ENCODE data around the gene TMED1.
A peak's percentile ranks its signal among the peaks of the same experiment; 100 is the strongest.
"Not testable (repeated sequence)": the region's sequence is repeated elsewhere in the genome, so short reads cannot be mapped to it uniquely, and the experiment has no call there.

The TMED1 gene

GRCh38 chr19:10835754-10836478, at the start of gene TMED1:
Gene TMED1 (minus strand): TSS chr19:10836212. CDS start chr19:10836191, 21 bp downstream.
- peak; percentile 100 for DNase-seq (ENCODE audit: low spot score)

DNA sequence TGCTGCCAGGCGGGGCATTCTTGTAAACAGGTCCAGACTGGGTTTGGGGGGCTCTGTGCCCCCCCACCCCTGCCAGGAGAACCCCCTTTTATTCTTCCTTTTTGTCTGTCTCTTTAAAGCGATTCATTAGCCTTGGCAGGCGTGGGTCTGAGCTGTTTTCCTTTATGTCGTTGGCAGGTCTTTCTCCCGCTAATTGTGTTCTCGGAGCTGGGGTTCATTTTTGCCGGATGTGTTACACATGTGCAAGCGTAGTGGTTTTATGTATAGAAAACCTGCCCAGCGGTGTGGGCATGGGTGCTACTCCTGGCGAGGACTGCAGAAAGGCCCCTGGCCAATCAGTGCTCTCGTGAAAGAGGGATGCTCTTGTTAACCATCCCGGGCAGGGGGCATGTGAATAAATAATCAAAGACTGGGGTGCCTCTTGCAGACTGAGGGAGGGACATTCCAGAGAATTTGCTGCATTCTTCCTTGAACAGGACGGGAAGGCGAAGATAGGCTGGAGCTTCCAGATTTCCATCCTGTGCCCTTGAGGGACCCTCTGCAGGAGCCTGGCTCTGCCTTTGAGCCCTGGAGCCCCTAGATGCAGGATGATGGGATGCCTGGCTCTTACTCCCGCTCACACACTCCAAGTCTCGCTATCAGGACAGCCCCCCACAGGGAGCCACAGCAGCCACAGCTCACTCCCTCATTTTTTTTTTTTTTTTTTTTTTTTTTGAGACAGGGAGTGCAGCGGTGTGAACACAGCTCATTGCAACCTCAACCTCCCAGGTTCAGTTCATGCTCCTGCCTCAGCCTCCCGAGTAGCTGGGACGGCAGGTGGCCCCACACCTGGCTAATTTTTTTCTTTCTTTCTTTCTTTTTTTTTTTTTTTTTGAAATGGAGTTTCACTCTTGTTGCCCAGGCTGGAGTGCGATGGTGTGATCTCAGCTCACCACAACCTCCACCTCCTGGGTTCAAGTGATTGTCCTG, 49.5 kb upstream of the TMED1 start:
- DNase-seq (ENCODE audit: low spot score) = no peak

- DNase-seq (ENCODE audit: low spot score) = no peak
Measured at GRCh38 chr19:10884274-10884673, 48.3 kb upstream of the TMED1 start.

DNA sequence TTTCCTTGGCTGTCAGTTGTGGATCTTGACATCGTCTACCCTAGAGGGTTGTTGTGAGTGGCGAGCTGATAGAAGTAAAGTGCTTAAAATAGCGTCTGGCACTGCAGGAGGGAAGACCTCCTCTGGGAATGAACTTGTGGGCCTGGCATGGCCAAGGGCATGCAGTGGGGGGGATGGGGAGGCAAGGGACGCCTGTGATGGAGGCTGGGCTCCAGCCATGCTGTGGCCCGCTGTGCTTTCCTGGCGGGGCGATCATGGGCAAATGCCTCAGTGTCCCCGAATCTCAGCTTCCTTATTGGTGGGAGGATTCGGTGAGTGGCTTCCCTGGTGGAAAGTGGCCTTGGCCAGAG, 46.1 kb upstream of the TMED1 start:
- DNase-seq (ENCODE audit: low spot score) = no peak

- no peak for DNase-seq (ENCODE audit: low spot score)
Measured at GRCh38 chr19:10881403-10882107, 45.5 kb upstream of the TMED1 start.

DNA sequence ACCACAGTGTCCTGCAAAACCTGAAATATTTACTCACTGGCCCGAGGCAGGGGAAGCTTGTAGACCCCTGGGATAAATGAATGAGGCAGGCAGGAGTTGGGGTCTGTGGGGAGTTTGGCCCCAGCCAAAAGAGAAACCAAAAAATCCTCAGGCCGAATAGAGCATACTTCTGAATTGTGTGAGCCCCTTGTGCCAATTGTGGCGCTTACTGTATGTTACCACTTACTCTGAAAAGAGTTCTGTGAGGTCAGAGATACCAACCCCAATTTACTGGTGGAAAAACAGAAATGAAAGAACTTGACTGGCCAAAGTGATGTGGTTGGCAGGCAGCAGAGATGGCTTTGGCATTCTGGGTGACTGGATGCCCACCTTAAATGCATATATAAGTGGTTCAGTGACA, 42.2 kb upstream of the TMED1 start:
- peak; percentile 63 for DNase-seq (ENCODE audit: low spot score)

DNA sequence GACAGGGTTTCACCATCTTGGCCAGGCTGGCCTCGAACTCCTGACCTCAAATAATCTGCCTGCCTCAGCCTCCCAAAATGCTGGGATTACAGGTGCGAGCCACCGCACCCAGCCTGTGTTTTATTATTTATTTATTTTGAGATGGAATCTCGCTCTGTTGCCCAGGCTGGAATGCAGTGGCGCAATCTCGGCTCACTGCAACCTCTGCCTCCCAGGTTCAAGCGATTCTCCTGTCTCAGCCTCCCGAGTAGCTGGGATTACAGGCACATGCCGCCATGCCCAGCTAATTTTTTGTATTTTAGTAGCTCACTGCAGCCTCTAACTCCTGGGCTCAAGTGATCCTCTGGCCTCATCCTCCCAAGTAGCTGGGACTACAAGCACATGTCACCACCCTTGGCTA, 41.6 kb upstream of the TMED1 start:
- not testable (repeated sequence) for DNase-seq (ENCODE audit: low spot score)

- no peak for DNase-seq (ENCODE audit: low spot score)
Measured at GRCh38 chr19:10876459-10877240, 40.6 kb upstream of the TMED1 start.

DNA sequence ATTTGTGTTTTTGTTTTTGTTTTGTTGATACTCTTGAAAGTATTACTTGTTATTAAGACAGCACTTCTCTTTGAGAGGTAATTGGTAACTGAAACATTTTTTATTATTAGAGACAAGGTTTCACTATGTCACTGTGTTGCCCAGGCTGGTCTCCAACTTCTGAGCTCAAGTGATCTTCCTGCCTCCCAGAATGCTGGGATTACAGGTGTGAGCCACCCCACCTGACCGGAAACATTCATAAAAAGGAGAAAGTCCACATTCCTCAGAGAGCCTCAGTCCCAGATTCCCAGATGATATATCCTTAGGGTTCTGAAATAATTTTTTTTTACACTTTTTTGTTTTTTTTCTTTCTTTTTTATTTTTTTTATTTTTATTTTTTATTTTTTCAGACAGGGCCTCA, 38.0 kb upstream of the TMED1 start:
- DNase-seq (ENCODE audit: low spot score) = no peak

DNA sequence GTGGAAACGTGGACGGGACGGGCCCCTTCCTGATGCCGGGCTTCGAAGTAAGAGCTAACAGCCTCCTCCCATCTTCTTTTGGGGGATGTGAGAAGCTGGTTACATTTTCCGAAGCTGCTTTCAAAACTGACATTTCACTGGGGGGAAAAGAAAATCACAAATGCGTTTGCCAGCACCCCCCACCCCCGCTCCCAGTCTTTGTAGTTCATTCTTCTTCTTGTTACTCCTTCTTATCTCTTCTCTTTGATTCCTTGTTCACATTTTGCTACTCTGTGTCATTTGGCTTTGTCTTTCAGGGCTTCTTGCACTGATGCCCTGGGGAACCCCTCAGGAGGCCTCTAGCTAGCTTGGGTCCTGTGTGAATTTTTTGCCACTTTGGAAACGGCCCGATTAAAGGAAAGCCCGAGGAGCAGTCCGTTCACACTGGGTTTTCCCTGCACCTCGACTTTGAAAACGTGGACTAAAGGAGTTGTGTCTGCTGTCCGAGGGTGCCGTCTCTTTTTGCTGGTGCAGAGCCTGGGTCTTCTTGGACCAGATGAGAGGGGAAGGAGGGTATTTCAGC, 36.6 kb upstream of the TMED1 start:
- DNase-seq (ENCODE audit: low spot score) = peak; percentile 58

GRCh38 chr19:10871711-10872545, 35.9 kb upstream of the TMED1 start:
- peak; percentile 53 for DNase-seq (ENCODE audit: low spot score)

GRCh38 chr19:10870955-10871603, 35.1 kb upstream of the TMED1 start, which contains the start of gene CARM1:
Gene CARM1 (plus strand): TSS chr19:10871553. CDS start chr19:10871703, 150 bp downstream.
- DNase-seq (ENCODE audit: low spot score) = peak; percentile 97

DNA sequence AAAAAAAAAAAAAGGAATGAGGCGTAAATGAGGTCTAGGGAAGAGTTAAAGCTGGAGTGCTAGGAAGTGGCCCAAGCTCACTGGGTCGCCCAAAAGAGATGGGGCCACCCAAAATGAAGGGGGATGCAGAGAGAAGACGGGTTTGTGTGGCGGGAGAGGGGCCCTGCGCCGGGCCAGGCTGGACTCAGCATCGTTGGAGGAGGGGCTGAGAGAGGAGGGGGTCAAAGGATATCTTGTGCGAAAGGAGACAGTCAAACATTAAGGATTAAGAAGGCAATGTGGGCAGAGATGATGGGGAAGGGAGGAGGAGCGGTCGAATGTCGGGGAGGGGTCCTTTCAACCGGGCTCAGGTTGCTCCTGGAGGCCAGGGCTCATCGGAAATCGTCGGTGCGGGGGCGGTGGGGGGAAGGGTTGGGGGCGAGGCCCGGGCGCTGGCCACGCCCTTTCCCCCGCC, 34.5 kb upstream of the TMED1 start:
- no peak for DNase-seq (ENCODE audit: low spot score)

DNA sequence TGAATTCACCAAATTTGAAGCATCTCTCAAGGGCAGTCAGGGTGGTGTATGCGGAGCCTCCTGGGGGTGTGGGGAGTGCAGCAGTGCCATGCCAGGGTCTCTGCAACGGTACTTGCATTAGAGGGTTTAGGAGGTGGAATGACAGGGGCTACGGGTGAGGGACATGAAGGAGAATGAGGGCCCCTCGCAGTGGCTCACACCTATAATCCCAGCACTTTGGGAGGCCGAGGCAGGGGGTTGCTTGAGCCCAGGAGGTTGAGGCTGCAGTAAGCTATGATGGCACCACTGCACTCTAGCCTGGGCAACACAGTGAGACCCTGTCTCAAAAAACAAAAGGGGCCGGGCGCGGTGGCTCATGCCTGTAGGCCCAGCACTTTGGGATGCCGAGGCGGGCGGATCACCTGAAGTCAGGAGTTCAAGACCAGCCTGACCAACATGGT, 33.9 kb upstream of the TMED1 start:
- DNase-seq (ENCODE audit: low spot score) = not testable (repeated sequence)

DNA sequence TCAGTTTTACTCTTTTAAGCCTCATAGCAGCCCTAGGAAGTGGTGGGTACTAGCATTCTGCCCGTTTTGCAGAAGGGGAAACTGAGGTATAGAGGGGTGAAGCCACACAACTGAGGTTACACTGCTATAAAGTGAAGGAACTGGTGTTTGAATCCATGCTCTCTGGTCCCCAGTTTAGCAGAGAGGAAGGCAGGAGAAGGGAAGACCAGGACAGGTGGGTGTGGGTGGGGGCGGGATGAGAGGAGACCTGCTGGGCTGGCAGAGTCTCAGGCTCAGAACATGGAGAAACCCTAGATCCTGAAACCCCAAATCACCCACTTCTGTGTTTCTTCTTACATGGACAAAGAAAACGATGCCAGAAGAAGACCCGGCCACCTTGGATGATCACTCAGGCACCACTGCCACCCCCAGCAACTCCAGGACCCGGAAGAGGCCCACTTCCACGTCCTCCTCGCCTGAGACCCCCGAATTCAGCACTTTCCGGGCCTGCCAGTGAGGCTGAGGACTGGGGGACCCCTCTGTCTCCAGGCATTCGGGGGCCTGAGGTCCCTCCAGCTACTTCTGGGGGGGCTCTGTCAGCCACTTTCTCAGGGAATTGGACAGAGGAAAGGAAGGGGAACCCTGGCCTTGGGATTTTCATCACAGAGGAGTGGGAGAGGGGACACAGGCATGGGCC, 33.0 kb upstream of the TMED1 start:
- no peak for DNase-seq (ENCODE audit: low spot score)

- DNase-seq (ENCODE audit: low spot score) = no peak
Measured at GRCh38 chr19:10866495-10866894, 30.5 kb upstream of the TMED1 start.

DNA sequence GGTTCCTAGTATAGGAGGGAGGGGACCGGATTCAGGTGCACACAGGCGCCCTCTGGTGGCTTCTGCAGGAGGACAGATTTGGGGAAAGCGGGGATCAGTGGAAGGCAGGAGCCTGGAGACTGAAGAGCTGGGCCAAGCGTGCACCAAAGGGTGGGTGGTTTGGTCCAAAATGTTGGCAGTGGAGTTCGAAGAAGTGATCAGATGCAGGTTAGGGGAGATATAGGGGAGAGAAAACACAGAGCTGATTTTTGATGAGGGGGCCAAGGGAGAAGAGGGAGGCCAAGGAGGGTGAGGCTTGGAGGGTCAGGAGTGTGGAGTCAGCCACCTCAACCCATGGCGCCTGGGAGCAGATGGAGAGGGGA, 28.5 kb upstream of the TMED1 start:
- DNase-seq (ENCODE audit: low spot score) = peak; percentile 85

DNA sequence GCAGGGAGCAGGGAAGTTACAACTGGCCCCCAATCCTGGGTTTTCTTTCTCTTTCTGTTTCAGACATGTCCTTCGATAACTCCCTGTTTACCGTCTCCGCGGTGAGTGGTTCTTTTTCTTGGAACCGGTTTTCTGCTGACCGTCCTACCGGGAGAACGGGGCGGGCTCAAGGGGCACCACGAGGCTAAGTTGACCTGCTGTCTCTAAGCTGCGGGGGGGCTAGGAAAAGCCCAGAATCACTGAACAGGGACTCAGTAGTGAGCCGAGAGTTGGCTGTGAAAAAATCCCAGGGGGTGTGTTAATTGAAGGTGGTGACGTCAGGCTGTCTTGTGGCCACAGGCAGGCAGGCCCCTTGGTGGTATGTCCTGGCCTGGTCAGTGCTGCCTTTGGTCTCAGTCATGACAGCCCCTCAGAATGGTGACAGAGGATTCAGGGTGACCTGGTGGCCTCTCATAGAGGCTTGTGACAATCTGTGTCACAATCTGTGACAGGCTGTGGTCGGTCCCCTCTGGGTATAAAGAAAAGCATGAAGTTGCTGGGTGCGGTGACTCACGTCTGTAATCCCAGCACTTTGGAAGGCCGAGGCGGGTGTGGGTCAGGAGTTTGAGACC, 27.2 kb upstream of the TMED1 start:
- no peak for DNase-seq (ENCODE audit: low spot score)
